Ascending aorta (tissue), 2 donors: ENCODE measurements around the gene APLP2. TPM values are rescaled to one million over a fixed set of nuclear protein-coding genes. Genes with fewer than 3 reads are reported as not detected.

ENCODE experiments used
- DNase-seq, 2 donors: peaks; one replicate each; pipeline ENCODE4 v3.0.0-alpha.2; 2019; ENCODE audit warnings: low spot score in 2 of 2
- H3K27ac ChIP-seq, 2 donors: fragments of 200-600 bp; sonication (generic); one replicate each; pipeline ENCODE4 v1.5.1; 2016 to 2017; ENCODE audit warnings: mild to moderate bottlenecking in 1 of 2
- H3K27me3 ChIP-seq: fragments of 200-600 bp; sonication (generic); one replicate; pipeline ENCODE4 v1.5.1; 2017
- H3K36me3 ChIP-seq, 2 donors: fragments of 200-600 bp; sonication (generic); one replicate each; pipeline ENCODE4 v1.5.1; 2016
- H3K4me1 ChIP-seq, 2 donors: fragments of 200-600 bp; sonication (generic); one replicate each; pipeline ENCODE4 v1.5.1; 2016 to 2017; ENCODE audit warnings: mild to moderate bottlenecking in 1 of 2
- H3K4me3 ChIP-seq, 2 donors: fragments of 200-600 bp; sonication (generic); one replicate each; pipeline ENCODE4 v1.5.1; 2016 to 2017; ENCODE audit warnings: mild to moderate bottlenecking in 1 of 2
- H3K9me3 ChIP-seq, 2 donors: fragments of 200-600 bp; sonication (generic); one replicate each; pipeline ENCODE4 v1.5.1; 2016
- intact Hi-C: fragments of 100-400 bp; cut with DNase I; formaldehyde crosslinking; loops from one replicate; pipeline ENCODE4 v1.15.1; 2023
- total RNA-seq: library from RNA; depleted of rRNA; stranded (reverse); fragments of >200 nt; gene quantifications from one replicate; pipeline ENCODE4 v1.1.0, GENCODE V29; 2016
- TF ChIP-seq, protein P1 (sequence below), 3 experiments: fragments of 200-600 bp in 2 of 3; fragments of 450-650 bp in 1 of 3; sonication (generic) in 2 of 3; IDR thresholded peaks; one replicate each; pipeline ENCODE4 v1.5.1; 2016 to 2019; ENCODE audit warnings: antibody characterized with exemption in 3 of 3, mild to moderate bottlenecking in 1 of 3, moderate library complexity in 1 of 3

APLP2 gene
- total RNA-seq, 1 donor from 2014 or later, result 216 TPM

- no peaks in the 10 kb centered on the region for H3K9me3 ChIP-seq
- H3K36me3 ChIP-seq, result peaks cover 0 to 3% of the 10 kb centered on the region in 2 donors
- DNase-seq, result no peak
- no peak overlapping the region for H3K4me3 ChIP-seq
- no peaks in the 10 kb centered on the region for H3K27me3 ChIP-seq
- intact Hi-C loops, result no loop called here
- TF ChIP-seq, protein P1, sequence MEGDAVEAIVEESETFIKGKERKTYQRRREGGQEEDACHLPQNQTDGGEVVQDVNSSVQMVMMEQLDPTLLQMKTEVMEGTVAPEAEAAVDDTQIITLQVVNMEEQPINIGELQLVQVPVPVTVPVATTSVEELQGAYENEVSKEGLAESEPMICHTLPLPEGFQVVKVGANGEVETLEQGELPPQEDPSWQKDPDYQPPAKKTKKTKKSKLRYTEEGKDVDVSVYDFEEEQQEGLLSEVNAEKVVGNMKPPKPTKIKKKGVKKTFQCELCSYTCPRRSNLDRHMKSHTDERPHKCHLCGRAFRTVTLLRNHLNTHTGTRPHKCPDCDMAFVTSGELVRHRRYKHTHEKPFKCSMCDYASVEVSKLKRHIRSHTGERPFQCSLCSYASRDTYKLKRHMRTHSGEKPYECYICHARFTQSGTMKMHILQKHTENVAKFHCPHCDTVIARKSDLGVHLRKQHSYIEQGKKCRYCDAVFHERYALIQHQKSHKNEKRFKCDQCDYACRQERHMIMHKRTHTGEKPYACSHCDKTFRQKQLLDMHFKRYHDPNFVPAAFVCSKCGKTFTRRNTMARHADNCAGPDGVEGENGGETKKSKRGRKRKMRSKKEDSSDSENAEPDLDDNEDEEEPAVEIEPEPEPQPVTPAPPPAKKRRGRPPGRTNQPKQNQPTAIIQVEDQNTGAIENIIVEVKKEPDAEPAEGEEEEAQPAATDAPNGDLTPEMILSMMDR (IDR thresholded peaks at IDR 0.05), result no peak
- no peak overlapping the region for H3K27ac ChIP-seq
- no peaks in the 10 kb centered on the region for H3K4me1 ChIP-seq
Observed at GRCh38 chr11:130151196-130151595, 81.5 kb downstream of the APLP2 start.

DNA sequence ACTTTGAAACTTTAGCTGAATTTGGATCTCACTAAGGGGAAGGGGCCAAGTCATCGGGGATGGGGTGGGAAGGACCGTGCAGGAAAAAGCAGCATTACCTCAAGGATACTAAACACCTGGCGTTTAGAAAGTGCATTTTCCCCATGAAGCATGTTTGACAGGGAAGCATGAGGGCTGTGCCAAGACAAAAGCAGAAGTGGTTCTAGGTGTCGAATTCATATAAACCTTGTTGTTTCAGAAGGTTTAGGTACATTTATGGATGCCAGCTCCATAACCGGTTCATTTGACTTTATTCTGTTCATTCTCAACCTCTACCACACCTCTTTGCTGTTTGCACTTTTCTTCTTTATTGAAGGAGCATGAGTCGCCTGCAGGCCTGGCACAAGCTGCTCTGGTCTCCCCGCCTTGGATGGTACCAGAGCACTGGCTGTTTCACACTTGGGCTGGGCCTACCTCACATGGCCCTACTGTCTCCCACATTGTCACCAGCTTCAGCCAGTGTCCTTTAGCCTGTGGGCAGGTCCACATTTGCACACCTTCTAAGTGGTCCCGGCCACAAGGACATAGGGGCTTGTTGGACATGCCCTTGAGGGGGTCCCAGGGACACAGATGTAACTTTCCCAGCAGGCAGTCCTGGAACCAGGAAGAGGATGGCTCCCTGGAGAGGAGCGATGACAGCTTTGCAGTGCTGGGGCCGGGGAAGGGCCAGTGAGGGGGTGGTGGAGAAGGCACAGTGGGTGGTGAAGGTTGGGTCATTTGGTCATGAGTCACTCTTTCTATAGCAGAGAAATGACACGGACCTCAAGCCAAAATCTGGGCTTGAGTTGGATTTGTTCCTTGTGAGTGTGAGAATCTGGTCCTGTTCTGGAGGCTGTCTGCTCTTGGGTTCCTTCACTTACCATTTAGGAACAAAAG, 86.7 kb downstream of the APLP2 start:
- intact Hi-C loops, result no loop called here
- Histone ChIP-seq H3K27me3 (no peaks in the 10 kb centered on the region), H3K27ac (no peak overlapping the region), H3K36me3 (no peaks in the 10 kb centered on the region), H3K4me1 (peaks cover 0 to 4% of the 10 kb centered on the region in 2 donors), H3K4me3 (no peak overlapping the region), H3K9me3 (no peaks in the 10 kb centered on the region)
- no peak for DNase-seq
- TF ChIP-seq, protein P1 (IDR thresholded peaks at IDR 0.05), result no peak

DNA sequence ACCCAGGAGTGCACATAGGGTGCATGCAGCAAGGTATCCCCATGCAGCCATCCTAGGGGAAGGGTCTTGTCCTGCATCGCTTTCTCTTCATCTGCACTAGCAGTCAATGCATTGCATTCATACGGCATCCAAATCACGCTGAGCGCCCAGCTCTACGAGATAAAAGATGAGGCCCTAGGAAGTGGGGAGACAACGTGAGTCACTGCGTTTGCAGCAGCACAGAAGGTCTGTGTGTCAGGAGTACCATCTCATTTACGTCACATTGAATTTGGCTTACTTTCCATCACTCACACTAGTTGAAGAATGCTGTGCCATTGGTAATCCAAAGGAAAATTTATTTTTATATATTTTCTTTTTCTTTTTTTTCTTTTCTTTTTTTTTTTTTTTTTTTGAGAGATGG, 87.4 kb downstream of the APLP2 start:
- no peaks in the 10 kb centered on the region for H3K36me3 ChIP-seq
- peaks cover 0 to 4% of the 10 kb centered on the region in 2 donors for H3K4me1 ChIP-seq
- H3K27me3 ChIP-seq, result no peaks in the 10 kb centered on the region
- no peaks in the 10 kb centered on the region for H3K9me3 ChIP-seq
- TF ChIP-seq, protein P1 (IDR thresholded peaks at IDR 0.05), result no peak
- intact Hi-C loops, result no loop called here
- no peak for DNase-seq
- H3K4me3 ChIP-seq, result no peak overlapping the region
- H3K27ac ChIP-seq, result no peak overlapping the region

GRCh38 chr11:130157840-130158239, 88.1 kb downstream of the APLP2 start:
- H3K27ac ChIP-seq, result no peak overlapping the region
- no peaks in the 10 kb centered on the region for H3K36me3 ChIP-seq
- DNase-seq, result no peak
- H3K9me3 ChIP-seq, result no peaks in the 10 kb centered on the region
- no peaks in the 10 kb centered on the region for H3K27me3 ChIP-seq
- no peak overlapping the region for H3K4me3 ChIP-seq
- H3K4me1 ChIP-seq, result peaks cover 0 to 4% of the 10 kb centered on the region in 2 donors
- TF ChIP-seq, protein P1 (IDR thresholded peaks at IDR 0.05), result no peak
- intact Hi-C loops, result no loop called here

- DNase-seq, result no peak
- Histone ChIP-seq H3K4me3 (no peak overlapping the region), H3K27ac (no peak overlapping the region), H3K9me3 (no peaks in the 10 kb centered on the region), H3K4me1 (peaks cover 0 to 4% of the 10 kb centered on the region in 2 donors), H3K27me3 (no peaks in the 10 kb centered on the region), H3K36me3 (no peaks in the 10 kb centered on the region)
- intact Hi-C loops, result no loop called here
- TF ChIP-seq, protein P1 (IDR thresholded peaks at IDR 0.05), result no peak
Observed at GRCh38 chr11:130159139-130159538, 89.4 kb downstream of the APLP2 start.
